IMR-90 (cell line): ENCODE measurements around the gene CREBZF. TPM values are rescaled to one million over a fixed set of nuclear protein-coding genes. Genes with fewer than 3 reads are reported as not detected.
A peak's percentile ranks its signal among the peaks of the same experiment; 100 is the strongest.

Experiments used
- ATAC-seq: fragments of 200-7000 bp; cut with Tn5 transposase; 2 replicates; pipeline ENCODE4 v1.9.1; 2020; ENCODE audit warnings: low read depth, mild to moderate bottlenecking, moderate library complexity
- BruUV-seq: library from RNA; stranded (reverse); fragments of 400-500 nt; replicated peaks from 2 replicates; lab custom pipeline; 2021; lab: Mats Ljungman, UMichigan
- CTCF ChIA-PET: fragments of 300-600 bp; formaldehyde crosslinking; extraction: SDS; loops from one replicate; lab custom pipeline; 2021; ENCODE audit warnings: antibody characterized with exemption; lab: Yijun Ruan, JAX
- POLR2A ChIA-PET: fragments of 300-600 bp; sonication (Branson Sonifier 250); formaldehyde crosslinking; loops from one replicate; lab custom pipeline; 2022; ENCODE audit warnings: antibody characterized with exemption; ENCODE audit not compliant: unreplicated experiment; lab: Charles Lee
- DNase-seq: peaks from one replicate; pipeline ENCODE4 v3.0.0; 2013
- H2AFZ ChIP-seq: replicated peaks from 2 replicates; pipeline ENCODE3; 2013; ENCODE audit warnings: low read length, mild to moderate bottlenecking; ENCODE audit not compliant: poor library complexity
- H2AK5ac ChIP-seq: 2 replicates; pipeline ENCODE4 v1.6.1; 2013; ENCODE audit warnings: low read depth, low read length, inconsistent platforms
- H2AK9ac ChIP-seq: replicated peaks from 2 replicates; pipeline ENCODE3; 2013; ENCODE audit warnings: mild to moderate bottlenecking, low read depth, low read length, moderate library complexity; ENCODE audit not compliant: poor library complexity
- H2BK120ac ChIP-seq: 2 replicates; pipeline ENCODE4 v1.6.1; 2013; ENCODE audit warnings: low read depth, low read length, inconsistent platforms
- H2BK15ac ChIP-seq: 3 replicates; pipeline ENCODE4 v1.6.1; 2013; ENCODE audit warnings: low read depth, low read length, inconsistent platforms
- H2BK20ac ChIP-seq: 2 replicates; pipeline ENCODE4 v1.6.1; 2013; ENCODE audit warnings: low read depth, mild to moderate bottlenecking, inconsistent platforms, low read length, moderate library complexity
- H2BK5ac ChIP-seq: 2 replicates; pipeline ENCODE4 v1.6.1; 2013; ENCODE audit warnings: mild to moderate bottlenecking, low read depth, low read length, inconsistent platforms; ENCODE audit not compliant: poor library complexity, severe bottlenecking
- H3K14ac ChIP-seq: replicated peaks from 2 replicates; pipeline ENCODE4 v1.6.1; 2013; ENCODE audit warnings: low read depth, low read length, inconsistent platforms
- H3K18ac ChIP-seq: 2 replicates; pipeline ENCODE4 v1.6.1; 2013; ENCODE audit warnings: low read depth, low read length, control low read depth
- H3K23ac ChIP-seq: 2 replicates; pipeline ENCODE4 v1.6.1; 2013; ENCODE audit warnings: low read depth, low read length, inconsistent platforms
- H3K27ac ChIP-seq: 2 replicates; pipeline ENCODE4 v1.5.1; 2013; ENCODE audit warnings: mild to moderate bottlenecking, control low read depth, low read length; ENCODE audit not compliant: insufficient read depth
- H3K27me3 ChIP-seq: 2 replicates; pipeline ENCODE4 v1.6.1; 2013; ENCODE audit warnings: low read length; ENCODE audit not compliant: control insufficient read depth, insufficient read depth
- H3K36me3 ChIP-seq: 2 replicates; pipeline ENCODE4 v1.6.1; 2013; ENCODE audit warnings: low read length, mixed read lengths; ENCODE audit not compliant: control insufficient read depth, insufficient read depth
- H3K4ac ChIP-seq: 2 replicates; pipeline ENCODE4 v1.6.1; 2013; ENCODE audit warnings: low read depth, low read length, inconsistent platforms
- H3K4me1 ChIP-seq: 2 replicates; pipeline ENCODE4 v1.6.1; 2013; ENCODE audit warnings: low read length, mixed read lengths; ENCODE audit not compliant: control insufficient read depth, insufficient read depth
- H3K4me2 ChIP-seq: 2 replicates; pipeline ENCODE4 v1.6.1; 2013; ENCODE audit warnings: low read depth, mild to moderate bottlenecking, control low read depth, low read length, moderate library complexity
- H3K4me3 ChIP-seq: 2 replicates; pipeline ENCODE4 v1.5.1; 2013; ENCODE audit warnings: low read depth, mild to moderate bottlenecking, control low read depth, low read length, moderate library complexity; ENCODE audit not compliant: insufficient read depth
- H3K56ac ChIP-seq: 2 replicates; pipeline ENCODE4 v1.6.1; 2013; ENCODE audit warnings: low read length, inconsistent platforms; ENCODE audit not compliant: insufficient read depth; ENCODE audit errors: extremely low read depth
- H3K79me1 ChIP-seq, 2 experiments: 2 replicates each; pipeline ENCODE4 v1.6.1; 2013; ENCODE audit warnings: low read length in 2 of 2, inconsistent platforms in 1 of 2, low read depth in 1 of 2
- H3K9ac ChIP-seq: 2 replicates; pipeline ENCODE4 v1.6.1; 2013; ENCODE audit warnings: low read depth, low read length, control low read depth
- H3K9me1 ChIP-seq: 2 replicates; pipeline ENCODE4 v1.6.1; 2013; ENCODE audit warnings: low read length, inconsistent platforms; ENCODE audit not compliant: insufficient read depth
- H3K9me3 ChIP-seq: 2 replicates; pipeline ENCODE4 v1.6.1; 2013; ENCODE audit warnings: low read length; ENCODE audit not compliant: control insufficient read depth, insufficient read depth
- H4K20me1 ChIP-seq: 2 replicates; pipeline ENCODE4 v1.6.1; 2013; ENCODE audit warnings: low read length, inconsistent platforms; ENCODE audit not compliant: insufficient read depth
- H4K5ac ChIP-seq: 2 replicates; pipeline ENCODE4 v1.6.1; 2013; ENCODE audit warnings: mild to moderate bottlenecking, low read depth, low read length, control low read depth
- H4K8ac ChIP-seq, 2 experiments: 2 replicates each; pipeline ENCODE4 v1.6.1; 2013; ENCODE audit warnings: low read depth in 2 of 2, low read length in 2 of 2, control low read depth in 1 of 2, inconsistent platforms in 1 of 2
- H4K91ac ChIP-seq: 2 replicates; pipeline ENCODE4 v1.6.1; 2013; ENCODE audit warnings: low read depth, low read length, inconsistent platforms; ENCODE audit not compliant: insufficient read depth
- BHLHE40 ChIP-seq: fragments of 150-350 bp; IDR thresholded peaks from 2 replicates; pipeline ENCODE4 v1.6.1; 2016; ENCODE audit warnings: mild to moderate bottlenecking, low read depth, low read length
- CEBPB ChIP-seq: IDR thresholded peaks from 2 replicates; pipeline ENCODE4 v1.6.1; 2012; ENCODE audit warnings: low read depth, low read length, improper control_type of control experiment
- MAZ ChIP-seq: IDR thresholded peaks from 2 replicates; pipeline ENCODE4 v1.6.1; 2012; ENCODE audit warnings: low read depth, mild to moderate bottlenecking, low read length, improper control_type of control experiment, moderate library complexity, borderline replicate concordance
- RAD21 ChIP-seq: IDR thresholded peaks from 2 replicates; pipeline ENCODE4 v1.6.1; 2012; ENCODE audit warnings: low read length, improper control_type of control experiment
- RFX5 ChIP-seq: IDR thresholded peaks from 2 replicates; pipeline ENCODE4 v1.8.0; 2012; ENCODE audit warnings: low read depth, mild to moderate bottlenecking, low read length, moderate library complexity
- SMC3 ChIP-seq: fragments of 150-350 bp; IDR thresholded peaks from 2 replicates; pipeline ENCODE4 v1.6.1; 2016; ENCODE audit warnings: low read depth, mild to moderate bottlenecking, antibody characterized with exemption, low read length, moderate library complexity
- WGBS, 2 experiments: methylation state at CpG; one replicate each; pipeline versions ENCODE4 v1.1.5 to v1.1.7; 2013; ENCODE audit warnings: missing lambda C conversion rate in 2 of 2; ENCODE audit not compliant: insufficient read length in 1 of 2; ENCODE audit errors: extremely low coverage in 2 of 2; 5-methylcytosine and 5-hydroxymethylcytosine counted together
- dilution Hi-C: fragments of 300-500 bp; cut with HindIII; formaldehyde crosslinking; loops from one replicate; pipeline ENCODE4 v1.14.3; 2018; ENCODE audit warnings: low sequenced_read_pairs; ENCODE audit not compliant: unreplicated experiment
- in situ Hi-C: fragments of 300-500 bp; cut with MboI; formaldehyde crosslinking; loops from 3 replicates; pipeline ENCODE4 v1.14.3; 2019; ENCODE audit warnings: low sequenced_read_pairs, inconsistent platforms, mixed read lengths
- intact Hi-C: fragments of 100-400 bp; cut with micrococcal nuclease; formaldehyde crosslinking; loops from 2 replicates; pipeline ENCODE4 v1.10.0; 2022
- polyA plus RNA-seq, 3 experiments: library from polyadenylated mRNA; depleted of rRNA; stranded (reverse); fragments of >200 nt; gene quantifications; 2 replicates each; pipeline ENCODE4 v1.2.3, GENCODE V29; 2012; ENCODE audit warnings: low replicate concordance in 1 of 3
- total RNA-seq: library from RNA; depleted of rRNA; stranded (reverse); fragments of >200 nt; gene quantifications from 2 replicates; pipeline ENCODE4 v1.2.3, GENCODE V29; 2012
- TF ChIP-seq, protein P1 (sequence below): fragments of 150-350 bp; IDR thresholded peaks from 2 replicates; pipeline ENCODE4 v1.6.1; 2017; ENCODE audit warnings: mild to moderate bottlenecking, antibody characterized with exemption, low read length, low read depth

CREBZF gene
- total and polyA plus RNA-seq, 2 of the 4 experiments (the other 2 are of a cell fraction), result 12.5 to 17.7 TPM

- no peak for TF ChIP-seq RFX5
- TF ChIP-seq RAD21, result no peak
- TF ChIP-seq SMC3, result no peak
- no peak for TF ChIP-seq CEBPB
- no peak for TF ChIP-seq MAZ
- TF ChIP-seq BHLHE40, result no peak
- TF ChIP-seq, protein P1, sequence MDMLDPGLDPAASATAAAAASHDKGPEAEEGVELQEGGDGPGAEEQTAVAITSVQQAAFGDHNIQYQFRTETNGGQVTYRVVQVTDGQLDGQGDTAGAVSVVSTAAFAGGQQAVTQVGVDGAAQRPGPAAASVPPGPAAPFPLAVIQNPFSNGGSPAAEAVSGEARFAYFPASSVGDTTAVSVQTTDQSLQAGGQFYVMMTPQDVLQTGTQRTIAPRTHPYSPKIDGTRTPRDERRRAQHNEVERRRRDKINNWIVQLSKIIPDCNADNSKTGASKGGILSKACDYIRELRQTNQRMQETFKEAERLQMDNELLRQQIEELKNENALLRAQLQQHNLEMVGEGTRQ, result no peak
- Histone ChIP-seq H4K5ac (no peak overlapping the region), H3K27ac (no peak overlapping the region), H2BK20ac (no peak overlapping the region), H3K9me3 (no peaks in the 10 kb centered on the region), H4K8ac (no peak overlapping the region), H3K27me3 (no peaks in the 10 kb centered on the region), H3K4me2 (no peak overlapping the region), H3K36me3 (peaks cover 9% of the 10 kb centered on the region), H3K4me3 (no peak overlapping the region), H3K79me1 (peaks cover 16 to 30% of the 10 kb centered on the region in 2 experiments; a peak in 3 of 4 replicates), H2BK120ac (no peak overlapping the region), H3K18ac (no peak overlapping the region; the same call in 1 of the 2 replicates), H3K4me1 (peaks cover 5% of the 10 kb centered on the region), H3K56ac (no peak overlapping the region), H3K9ac (no peak overlapping the region), H2AFZ (no peak overlapping the region), H2AK9ac (no peak overlapping the region), H2AK5ac (no peak overlapping the region; the same call in 1 of the 2 replicates), H3K23ac (no peak overlapping the region), H3K4ac (no peak overlapping the region), H3K9me1 (peaks cover 3% of the 10 kb centered on the region; the same call in 1 of the 2 replicates), H4K91ac (no peak overlapping the region), H2BK15ac (peak overlapping the region; percentile 65; the same call in 1 of the 3 replicates), H3K14ac (no peak overlapping the region), H4K20me1 (no peaks in the 10 kb centered on the region), H2BK5ac (no peak overlapping the region)
- intact Hi-C loops, result no loop called here
- DNase-seq (no peak), ATAC-seq (no peak)
- dilution Hi-C loops, result no loop called here
- ChIA-PET POLR2A (no interaction called here), CTCF (interaction anchor here (1.1 kb wide), 1 partner anchor 104 kb away, joined by 5 read pairs; no protein-coding TSS in a partner anchor)
- no TSS peak for BruUV-seq
- WGBS, 2 experiments, result 100% methylated on average over 1 of the region's 3 CpGs; no CpG with 5 or more reads in 1 of the 2 experiments
- in situ Hi-C loops, result no loop called here
Measured at GRCh38 chr11:85712953-85713352, 48.0 kb upstream of the CREBZF start.
